Liver (tissue), 3 donors: ENCODE results near the gene MROH8.

Experiments
- FOXA1 ChIP-seq: IDR thresholded peaks from 2 replicates; pipeline ENCODE4 v1.6.1; 2016; ENCODE audit warnings: antibody characterized with exemption
- GABPA ChIP-seq, 2 donors: IDR thresholded peaks in 1 of 2; conservative IDR thresholded peaks in 1 of 2; 2 replicates each; pipeline ENCODE4 v1.6.1; 2016; ENCODE audit warnings: antibody characterized with exemption in 2 of 2, mild to moderate bottlenecking in 1 of 2, moderate library complexity in 1 of 2
- RAD21 ChIP-seq, 2 donors: IDR thresholded peaks; 2 replicates each; pipeline ENCODE4 v1.6.1; 2016; ENCODE audit warnings: antibody characterized with exemption in 2 of 2, mild to moderate bottlenecking in 2 of 2
- TAF1 ChIP-seq: conservative IDR thresholded peaks from 2 replicates; pipeline ENCODE4 v1.6.1; 2016; ENCODE audit warnings: antibody characterized with exemption, mild to moderate bottlenecking
- TF ChIP-seq, protein P1 (sequence below): fragments of 150-350 bp; IDR thresholded peaks from 2 replicates; pipeline ENCODE4 v1.5.1; 2017; ENCODE audit warnings: improper control_type of control experiment, low read depth, low read length; ENCODE audit not compliant: missing input control
- TF ChIP-seq, protein P2 (sequence below): IDR thresholded peaks from 2 replicates; pipeline ENCODE4 v1.6.1; 2016; ENCODE audit warnings: antibody characterized with exemption
- TF ChIP-seq, protein P3 (sequence below): IDR thresholded peaks from 2 replicates; pipeline ENCODE4 v1.6.1; 2016; ENCODE audit warnings: antibody characterized with exemption, mild to moderate bottlenecking
- donor health status: healthy.
- donor health status: healthy.

DNA sequence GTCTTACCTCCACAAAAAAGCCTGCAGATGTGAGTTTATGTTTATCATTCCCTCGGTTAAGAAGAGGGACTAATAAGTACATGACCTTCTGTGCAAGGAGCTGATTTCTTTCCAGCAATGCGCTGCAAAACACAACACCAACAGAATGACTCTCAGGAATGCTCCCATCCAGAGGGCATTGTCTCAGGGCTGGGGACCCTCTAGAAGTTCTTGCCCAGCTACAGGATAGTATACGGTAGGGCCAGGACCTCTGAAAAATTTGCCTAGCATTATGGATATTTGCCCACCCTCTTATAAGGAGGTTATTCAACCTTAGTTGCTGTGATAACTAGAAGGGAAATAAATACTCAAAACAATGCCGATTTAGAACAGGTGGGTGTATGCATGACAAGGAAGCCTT is 58.9 kb downstream of the MROH8 start:
- TF ChIP-seq, protein P1, sequence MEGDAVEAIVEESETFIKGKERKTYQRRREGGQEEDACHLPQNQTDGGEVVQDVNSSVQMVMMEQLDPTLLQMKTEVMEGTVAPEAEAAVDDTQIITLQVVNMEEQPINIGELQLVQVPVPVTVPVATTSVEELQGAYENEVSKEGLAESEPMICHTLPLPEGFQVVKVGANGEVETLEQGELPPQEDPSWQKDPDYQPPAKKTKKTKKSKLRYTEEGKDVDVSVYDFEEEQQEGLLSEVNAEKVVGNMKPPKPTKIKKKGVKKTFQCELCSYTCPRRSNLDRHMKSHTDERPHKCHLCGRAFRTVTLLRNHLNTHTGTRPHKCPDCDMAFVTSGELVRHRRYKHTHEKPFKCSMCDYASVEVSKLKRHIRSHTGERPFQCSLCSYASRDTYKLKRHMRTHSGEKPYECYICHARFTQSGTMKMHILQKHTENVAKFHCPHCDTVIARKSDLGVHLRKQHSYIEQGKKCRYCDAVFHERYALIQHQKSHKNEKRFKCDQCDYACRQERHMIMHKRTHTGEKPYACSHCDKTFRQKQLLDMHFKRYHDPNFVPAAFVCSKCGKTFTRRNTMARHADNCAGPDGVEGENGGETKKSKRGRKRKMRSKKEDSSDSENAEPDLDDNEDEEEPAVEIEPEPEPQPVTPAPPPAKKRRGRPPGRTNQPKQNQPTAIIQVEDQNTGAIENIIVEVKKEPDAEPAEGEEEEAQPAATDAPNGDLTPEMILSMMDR: no peak
- TF ChIP-seq, protein P2, sequence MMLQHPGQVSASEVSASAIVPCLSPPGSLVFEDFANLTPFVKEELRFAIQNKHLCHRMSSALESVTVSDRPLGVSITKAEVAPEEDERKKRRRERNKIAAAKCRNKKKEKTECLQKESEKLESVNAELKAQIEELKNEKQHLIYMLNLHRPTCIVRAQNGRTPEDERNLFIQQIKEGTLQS: no peak
- TF ChIP-seq RAD21 (IDR thresholded peaks at IDR 0.05): no peak
- no peak for TF ChIP-seq GABPA (IDR thresholded peaks at IDR 0.05 in 1 of 2, conservative IDR thresholded peaks at IDR 0.05 in 1 of 2)
- TF ChIP-seq, protein P3, sequence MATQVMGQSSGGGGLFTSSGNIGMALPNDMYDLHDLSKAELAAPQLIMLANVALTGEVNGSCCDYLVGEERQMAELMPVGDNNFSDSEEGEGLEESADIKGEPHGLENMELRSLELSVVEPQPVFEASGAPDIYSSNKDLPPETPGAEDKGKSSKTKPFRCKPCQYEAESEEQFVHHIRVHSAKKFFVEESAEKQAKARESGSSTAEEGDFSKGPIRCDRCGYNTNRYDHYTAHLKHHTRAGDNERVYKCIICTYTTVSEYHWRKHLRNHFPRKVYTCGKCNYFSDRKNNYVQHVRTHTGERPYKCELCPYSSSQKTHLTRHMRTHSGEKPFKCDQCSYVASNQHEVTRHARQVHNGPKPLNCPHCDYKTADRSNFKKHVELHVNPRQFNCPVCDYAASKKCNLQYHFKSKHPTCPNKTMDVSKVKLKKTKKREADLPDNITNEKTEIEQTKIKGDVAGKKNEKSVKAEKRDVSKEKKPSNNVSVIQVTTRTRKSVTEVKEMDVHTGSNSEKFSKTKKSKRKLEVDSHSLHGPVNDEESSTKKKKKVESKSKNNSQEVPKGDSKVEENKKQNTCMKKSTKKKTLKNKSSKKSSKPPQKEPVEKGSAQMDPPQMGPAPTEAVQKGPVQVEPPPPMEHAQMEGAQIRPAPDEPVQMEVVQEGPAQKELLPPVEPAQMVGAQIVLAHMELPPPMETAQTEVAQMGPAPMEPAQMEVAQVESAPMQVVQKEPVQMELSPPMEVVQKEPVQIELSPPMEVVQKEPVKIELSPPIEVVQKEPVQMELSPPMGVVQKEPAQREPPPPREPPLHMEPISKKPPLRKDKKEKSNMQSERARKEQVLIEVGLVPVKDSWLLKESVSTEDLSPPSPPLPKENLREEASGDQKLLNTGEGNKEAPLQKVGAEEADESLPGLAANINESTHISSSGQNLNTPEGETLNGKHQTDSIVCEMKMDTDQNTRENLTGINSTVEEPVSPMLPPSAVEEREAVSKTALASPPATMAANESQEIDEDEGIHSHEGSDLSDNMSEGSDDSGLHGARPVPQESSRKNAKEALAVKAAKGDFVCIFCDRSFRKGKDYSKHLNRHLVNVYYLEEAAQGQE: no peak
- TF ChIP-seq TAF1: no peak
- no peak for TF ChIP-seq FOXA1
